Measurements from ENCODE around the gene C1QL3. TPM values are rescaled to one million over a fixed set of nuclear protein-coding genes. Genes with fewer than 3 reads are reported as not detected.

Gene C1QL3
- 0.21 TPM for total RNA-seq
- polyA plus RNA-seq: 0.05 TPM

GRCh38 chr10:16521311-16522016, at the start of gene C1QL3:
Gene C1QL3, minus strand, starts transcription at chr10:16521879. Its CDS starts 814 bp downstream, at chr10:16521065.
- no peak for DNase-seq (ENCODE audit: extremely low spot score)
- WGBS: under 1% methylated on average over 68 of the region's 68 CpGs
- Histone ChIP-seq H3K36me3 (ENCODE audit: insufficient read depth) (peaks cover 2% of the 10 kb centered on the region), H3K27ac (ENCODE audit: low read depth) (no peak within 1 kb of the TSS), H3K4me3 (ENCODE audit: low read depth, low read length) (peak within 1 kb of the TSS; percentile 44), H3K4me1 (ENCODE audit: insufficient read depth) (peaks cover 4% of the 10 kb centered on the region)

- Histone ChIP-seq H3K27ac (ENCODE audit: low read depth) (no peak overlapping the region), H3K36me3 (ENCODE audit: insufficient read depth) (no peaks in the 10 kb centered on the region), H3K4me3 (ENCODE audit: low read depth, low read length) (no peak overlapping the region), H3K4me1 (ENCODE audit: insufficient read depth) (no peaks in the 10 kb centered on the region)
- no peak for DNase-seq (ENCODE audit: extremely low spot score)
- WGBS: 77% methylated on average over 4 of the region's 4 CpGs
These were observed 49.1 kb upstream of the C1QL3 start for GRCh38 chr10:16570731-16571130.

- no peaks in the 10 kb centered on the region for H3K36me3 ChIP-seq (ENCODE audit: insufficient read depth)
- no peaks in the 10 kb centered on the region for H3K4me1 ChIP-seq (ENCODE audit: insufficient read depth)
- no peak overlapping the region for H3K4me3 ChIP-seq (ENCODE audit: low read depth, low read length)
- H3K27ac ChIP-seq (ENCODE audit: low read depth): no peak overlapping the region
- WGBS: 59% methylated on average over 7 of the region's 7 CpGs
- DNase-seq (ENCODE audit: extremely low spot score): no peak
These were observed 44.6 kb upstream of the C1QL3 start for GRCh38 chr10:16566202-16566805.

GRCh38 chr10:16565604-16566003, 43.9 kb upstream of the C1QL3 start:
- 46% methylated on average over 3 of the region's 3 CpGs for WGBS
- no peak for DNase-seq (ENCODE audit: extremely low spot score)
- H3K27ac ChIP-seq (ENCODE audit: low read depth): no peak overlapping the region
- H3K4me1 ChIP-seq (ENCODE audit: insufficient read depth): no peaks in the 10 kb centered on the region
- no peaks in the 10 kb centered on the region for H3K36me3 ChIP-seq (ENCODE audit: insufficient read depth)
- no peak overlapping the region for H3K4me3 ChIP-seq (ENCODE audit: low read depth, low read length)

GRCh38 chr10:16562891-16563290, 41.2 kb upstream of the C1QL3 start:
- no peak for DNase-seq (ENCODE audit: extremely low spot score)
- H3K27ac ChIP-seq (ENCODE audit: low read depth): no peak overlapping the region
- no peak overlapping the region for H3K4me3 ChIP-seq (ENCODE audit: low read depth, low read length)
- no peaks in the 10 kb centered on the region for H3K36me3 ChIP-seq (ENCODE audit: insufficient read depth)
- WGBS: 85% methylated on average over 6 of the region's 6 CpGs
- no peaks in the 10 kb centered on the region for H3K4me1 ChIP-seq (ENCODE audit: insufficient read depth)

- Histone ChIP-seq H3K4me1 (ENCODE audit: insufficient read depth) (no peaks in the 10 kb centered on the region), H3K36me3 (ENCODE audit: insufficient read depth) (no peaks in the 10 kb centered on the region), H3K4me3 (ENCODE audit: low read depth, low read length) (no peak overlapping the region), H3K27ac (ENCODE audit: low read depth) (no peak overlapping the region)
- DNase-seq (ENCODE audit: extremely low spot score): no peak
- 66% methylated on average over 5 of the region's 5 CpGs for WGBS
These were observed 37.6 kb upstream of the C1QL3 start for GRCh38 chr10:16559236-16559773.

GRCh38 chr10:16547973-16548372, 26.3 kb upstream of the C1QL3 start:
- H3K36me3 ChIP-seq (ENCODE audit: insufficient read depth): no peaks in the 10 kb centered on the region
- H3K4me1 ChIP-seq (ENCODE audit: insufficient read depth): no peaks in the 10 kb centered on the region
- WGBS: 87% methylated on average over 4 of the region's 4 CpGs
- no peak for DNase-seq (ENCODE audit: extremely low spot score)
- H3K27ac ChIP-seq (ENCODE audit: low read depth): no peak overlapping the region
- H3K4me3 ChIP-seq (ENCODE audit: low read depth, low read length): no peak overlapping the region

GRCh38 chr10:16545116-16545736, 23.5 kb upstream of the C1QL3 start:
- H3K4me3 ChIP-seq (ENCODE audit: low read depth, low read length): no peak overlapping the region
- H3K4me1 ChIP-seq (ENCODE audit: insufficient read depth): no peaks in the 10 kb centered on the region
- WGBS: 24% methylated on average over 7 of the region's 7 CpGs
- no peak overlapping the region for H3K27ac ChIP-seq (ENCODE audit: low read depth)
- no peak for DNase-seq (ENCODE audit: extremely low spot score)
- no peaks in the 10 kb centered on the region for H3K36me3 ChIP-seq (ENCODE audit: insufficient read depth)

GRCh38 chr10:16544591-16544990, 22.9 kb upstream of the C1QL3 start:
- no peak for DNase-seq (ENCODE audit: extremely low spot score)
- 81% methylated on average over 4 of the region's 4 CpGs for WGBS
- Histone ChIP-seq H3K4me1 (ENCODE audit: insufficient read depth) (no peaks in the 10 kb centered on the region), H3K36me3 (ENCODE audit: insufficient read depth) (no peaks in the 10 kb centered on the region), H3K4me3 (ENCODE audit: low read depth, low read length) (no peak overlapping the region), H3K27ac (ENCODE audit: low read depth) (no peak overlapping the region)

GRCh38 chr10:16544099-16544498, 22.4 kb upstream of the C1QL3 start:
- Histone ChIP-seq H3K4me1 (ENCODE audit: insufficient read depth) (no peaks in the 10 kb centered on the region), H3K36me3 (ENCODE audit: insufficient read depth) (no peaks in the 10 kb centered on the region), H3K4me3 (ENCODE audit: low read depth, low read length) (no peak overlapping the region), H3K27ac (ENCODE audit: low read depth) (no peak overlapping the region)
- WGBS: 63% methylated on average over 3 of the region's 3 CpGs
- DNase-seq (ENCODE audit: extremely low spot score): no peak

GRCh38 chr10:16536155-16536554, 14.5 kb upstream of the C1QL3 start:
- no peak overlapping the region for H3K27ac ChIP-seq (ENCODE audit: low read depth)
- no peak for DNase-seq (ENCODE audit: extremely low spot score)
- H3K4me3 ChIP-seq (ENCODE audit: low read depth, low read length): no peak overlapping the region
- H3K4me1 ChIP-seq (ENCODE audit: insufficient read depth): no peaks in the 10 kb centered on the region
- no peaks in the 10 kb centered on the region for H3K36me3 ChIP-seq (ENCODE audit: insufficient read depth)
- 93% methylated on average over 5 of the region's 5 CpGs for WGBS

GRCh38 chr10:16529853-16530252, 8.2 kb upstream of the C1QL3 start:
- H3K27ac ChIP-seq (ENCODE audit: low read depth): no peak overlapping the region
- H3K4me3 ChIP-seq (ENCODE audit: low read depth, low read length): no peak overlapping the region
- 49% methylated on average over 3 of the region's 3 CpGs for WGBS
- H3K36me3 ChIP-seq (ENCODE audit: insufficient read depth): no peaks in the 10 kb centered on the region
- no peaks in the 10 kb centered on the region for H3K4me1 ChIP-seq (ENCODE audit: insufficient read depth)
- DNase-seq (ENCODE audit: extremely low spot score): no peak

- Histone ChIP-seq H3K36me3 (ENCODE audit: insufficient read depth) (no peaks in the 10 kb centered on the region), H3K4me3 (ENCODE audit: low read depth, low read length) (no peak overlapping the region), H3K4me1 (ENCODE audit: insufficient read depth) (no peaks in the 10 kb centered on the region), H3K27ac (ENCODE audit: low read depth) (no peak overlapping the region)
- DNase-seq (ENCODE audit: extremely low spot score): no peak
- WGBS: 40% methylated on average over 4 of the region's 4 CpGs
These were observed 5.8 kb upstream of the C1QL3 start for GRCh38 chr10:16527452-16527851.

- Histone ChIP-seq H3K4me3 (ENCODE audit: low read depth, low read length) (peak overlapping the region; percentile 44), H3K4me1 (ENCODE audit: insufficient read depth) (peaks cover 4% of the 10 kb centered on the region), H3K36me3 (ENCODE audit: insufficient read depth) (peaks cover 2% of the 10 kb centered on the region), H3K27ac (ENCODE audit: low read depth) (no peak overlapping the region)
- DNase-seq (ENCODE audit: extremely low spot score): no peak
- under 1% methylated on average over 39 of the region's 39 CpGs for WGBS
These were observed 779 bp downstream of the C1QL3 start for GRCh38 chr10:16520900-16521299.

Measured in urinary bladder (tissue), 4 donors.